ENCODE measurements around the gene POLR2L. TPM values are rescaled to one million over a fixed set of nuclear protein-coding genes. Genes with fewer than 3 reads are reported as not detected.

The POLR2L gene
- polyA plus RNA-seq, 1 of the 3 experiments (the other 2 are of a cell fraction): 540 TPM

GRCh38 chr11:876545-876944 lies 34.2 kb upstream of the POLR2L start:
- Histone ChIP-seq H3K27ac (ENCODE audit: low read depth in 2 of 2, low read length in 1 of 2) (no peak overlapping the region), H3K27me3 (ENCODE audit: insufficient read depth) (no peaks in the 10 kb centered on the region), H2AFZ (ENCODE audit: low read depth) (no peak overlapping the region), H3K79me2 (ENCODE audit: insufficient read depth) (no peaks in the 10 kb centered on the region), H3K9me2 (no peaks in the 10 kb centered on the region), H3K4me3 (ENCODE audit: low read depth in 2 of 2, low read length in 1 of 2) (no peak overlapping the region), H3K4me2 (no peak overlapping the region), H3K4me1 (ENCODE audit: control insufficient read depth in 1 of 2, insufficient read depth in 2 of 2, low read depth in 1 of 2, low read length in 1 of 2) (peaks cover 0 to 2% of the 10 kb centered on the region in 2 experiments; a peak in 1 of 4 replicates), H3K9ac (no peak overlapping the region), H3K9me3 (no peaks in the 10 kb centered on the region), H4K20me1 (ENCODE audit: insufficient read depth) (no peaks in the 10 kb centered on the region), H3K36me3 (replicated peaks in 1 of 2; ENCODE audit: control insufficient read depth in 1 of 2, insufficient read depth in 2 of 2, low read length in 1 of 2) (peaks cover 0 to 6% of the 10 kb centered on the region in 2 experiments), H3F3A (replicated peaks; ENCODE audit: insufficient read depth) (peaks cover 3% of the 10 kb centered on the region)
- ChIA-PET CTCF (no interaction called here), POLR2A (interaction anchor here (1.1 to 1.5 kb wide), 2 partner anchors 15 to 17 kb away, joined by 3 to 4 read pairs; no protein-coding TSS in a partner anchor)
- WGBS (ENCODE audit: low lambda C conversion rate): 90% methylated on average over 2 of the region's 12 CpGs
- DNase-seq: no peak
- TF ChIP-seq ELF1 (IDR thresholded peaks at IDR 0.05): no peak
- TF ChIP-seq YY1 (IDR thresholded peaks at IDR 0.05; ENCODE audit: low read depth): no peak
- TF ChIP-seq, protein P1, sequence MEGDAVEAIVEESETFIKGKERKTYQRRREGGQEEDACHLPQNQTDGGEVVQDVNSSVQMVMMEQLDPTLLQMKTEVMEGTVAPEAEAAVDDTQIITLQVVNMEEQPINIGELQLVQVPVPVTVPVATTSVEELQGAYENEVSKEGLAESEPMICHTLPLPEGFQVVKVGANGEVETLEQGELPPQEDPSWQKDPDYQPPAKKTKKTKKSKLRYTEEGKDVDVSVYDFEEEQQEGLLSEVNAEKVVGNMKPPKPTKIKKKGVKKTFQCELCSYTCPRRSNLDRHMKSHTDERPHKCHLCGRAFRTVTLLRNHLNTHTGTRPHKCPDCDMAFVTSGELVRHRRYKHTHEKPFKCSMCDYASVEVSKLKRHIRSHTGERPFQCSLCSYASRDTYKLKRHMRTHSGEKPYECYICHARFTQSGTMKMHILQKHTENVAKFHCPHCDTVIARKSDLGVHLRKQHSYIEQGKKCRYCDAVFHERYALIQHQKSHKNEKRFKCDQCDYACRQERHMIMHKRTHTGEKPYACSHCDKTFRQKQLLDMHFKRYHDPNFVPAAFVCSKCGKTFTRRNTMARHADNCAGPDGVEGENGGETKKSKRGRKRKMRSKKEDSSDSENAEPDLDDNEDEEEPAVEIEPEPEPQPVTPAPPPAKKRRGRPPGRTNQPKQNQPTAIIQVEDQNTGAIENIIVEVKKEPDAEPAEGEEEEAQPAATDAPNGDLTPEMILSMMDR (IDR thresholded peaks at IDR 0.05): no peak
- TF ChIP-seq FOSL2 (IDR thresholded peaks at IDR 0.05; ENCODE audit: borderline replicate concordance, low read depth): no peak
- TF ChIP-seq ZBTB33 (IDR thresholded peaks at IDR 0.05; ENCODE audit: borderline replicate concordance, low read depth): no peak

GRCh38 chr11:875769-876301 lies 33.5 kb upstream of the POLR2L start:
- Histone ChIP-seq H3K4me1 (ENCODE audit: control insufficient read depth in 1 of 2, insufficient read depth in 2 of 2, low read depth in 1 of 2, low read length in 1 of 2) (peaks cover 0 to 2% of the 10 kb centered on the region in 2 experiments; a peak in 1 of 4 replicates), H3K79me2 (ENCODE audit: insufficient read depth) (no peaks in the 10 kb centered on the region), H2AFZ (ENCODE audit: low read depth) (no peak overlapping the region), H3K27me3 (ENCODE audit: insufficient read depth) (no peaks in the 10 kb centered on the region), H3F3A (replicated peaks; ENCODE audit: insufficient read depth) (peaks cover 3% of the 10 kb centered on the region), H3K36me3 (replicated peaks in 1 of 2; ENCODE audit: control insufficient read depth in 1 of 2, insufficient read depth in 2 of 2, low read length in 1 of 2) (peaks cover 0 to 5% of the 10 kb centered on the region in 2 experiments), H3K9ac (no peak overlapping the region), H4K20me1 (ENCODE audit: insufficient read depth) (no peaks in the 10 kb centered on the region), H3K4me3 (ENCODE audit: low read depth in 2 of 2, low read length in 1 of 2) (no peak overlapping the region), H3K9me2 (no peaks in the 10 kb centered on the region), H3K27ac (ENCODE audit: low read depth in 2 of 2, low read length in 1 of 2) (no peak overlapping the region), H3K4me2 (no peak overlapping the region), H3K9me3 (no peaks in the 10 kb centered on the region)
- no peak for DNase-seq
- WGBS (ENCODE audit: low lambda C conversion rate): 87% methylated on average over 20 of the region's 21 CpGs
- ChIA-PET CTCF (interaction anchor here (1.7 kb wide), 1 partner anchor 9 kb away, joined by 4 read pairs; no protein-coding TSS in a partner anchor), POLR2A (no interaction called here)
- TF ChIP-seq TEAD4 (IDR thresholded peaks at IDR 0.05; ENCODE audit: borderline replicate concordance, insufficient read depth) (no peak), NFIC (IDR thresholded peaks at IDR 0.05; ENCODE audit: borderline replicate concordance) (no peak), USF2 (IDR thresholded peaks at IDR 0.05; ENCODE audit: borderline replicate concordance, low read depth, low read length) (no peak), USF1 (IDR thresholded peaks at IDR 0.05; ENCODE audit: borderline replicate concordance, low read depth) (no peak)
- TF ChIP-seq, protein P2, sequence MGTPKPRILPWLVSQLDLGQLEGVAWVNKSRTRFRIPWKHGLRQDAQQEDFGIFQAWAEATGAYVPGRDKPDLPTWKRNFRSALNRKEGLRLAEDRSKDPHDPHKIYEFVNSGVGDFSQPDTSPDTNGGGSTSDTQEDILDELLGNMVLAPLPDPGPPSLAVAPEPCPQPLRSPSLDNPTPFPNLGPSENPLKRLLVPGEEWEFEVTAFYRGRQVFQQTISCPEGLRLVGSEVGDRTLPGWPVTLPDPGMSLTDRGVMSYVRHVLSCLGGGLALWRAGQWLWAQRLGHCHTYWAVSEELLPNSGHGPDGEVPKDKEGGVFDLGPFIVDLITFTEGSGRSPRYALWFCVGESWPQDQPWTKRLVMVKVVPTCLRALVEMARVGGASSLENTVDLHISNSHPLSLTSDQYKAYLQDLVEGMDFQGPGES (IDR thresholded peaks at IDR 0.05; ENCODE audit: low read depth, low read length): no peak

Data from SK-N-SH (cell line).